ENCODE data around the gene DHRS2.

DHRS2 gene

GRCh38 chr14:23643533-23644194 is 7.5 kb downstream of the DHRS2 start:
- no peaks in the 10 kb centered on the region for H3K36me3 ChIP-seq (ENCODE audit: insufficient read depth, low read length)
- peaks cover 7% of the 10 kb centered on the region; the same call in 1 of the 2 replicates for H3K4me1 ChIP-seq (ENCODE audit: insufficient read depth, low read length)
- WGBS: 86% methylated on average over 3 of the region's 3 CpGs
- no peaks in the 10 kb centered on the region for H3K9me3 ChIP-seq (ENCODE audit: insufficient read depth, low read depth, low read length)
- no peak overlapping the region for H3K4me3 ChIP-seq (ENCODE audit: low read length)
- H3K9ac ChIP-seq (ENCODE audit: low read depth, low read length): no peak overlapping the region
- no peak overlapping the region for H3K27ac ChIP-seq (ENCODE audit: low read depth, low read length)
- H3K27me3 ChIP-seq (ENCODE audit: insufficient read depth, low read length): no peaks in the 10 kb centered on the region

DNA sequence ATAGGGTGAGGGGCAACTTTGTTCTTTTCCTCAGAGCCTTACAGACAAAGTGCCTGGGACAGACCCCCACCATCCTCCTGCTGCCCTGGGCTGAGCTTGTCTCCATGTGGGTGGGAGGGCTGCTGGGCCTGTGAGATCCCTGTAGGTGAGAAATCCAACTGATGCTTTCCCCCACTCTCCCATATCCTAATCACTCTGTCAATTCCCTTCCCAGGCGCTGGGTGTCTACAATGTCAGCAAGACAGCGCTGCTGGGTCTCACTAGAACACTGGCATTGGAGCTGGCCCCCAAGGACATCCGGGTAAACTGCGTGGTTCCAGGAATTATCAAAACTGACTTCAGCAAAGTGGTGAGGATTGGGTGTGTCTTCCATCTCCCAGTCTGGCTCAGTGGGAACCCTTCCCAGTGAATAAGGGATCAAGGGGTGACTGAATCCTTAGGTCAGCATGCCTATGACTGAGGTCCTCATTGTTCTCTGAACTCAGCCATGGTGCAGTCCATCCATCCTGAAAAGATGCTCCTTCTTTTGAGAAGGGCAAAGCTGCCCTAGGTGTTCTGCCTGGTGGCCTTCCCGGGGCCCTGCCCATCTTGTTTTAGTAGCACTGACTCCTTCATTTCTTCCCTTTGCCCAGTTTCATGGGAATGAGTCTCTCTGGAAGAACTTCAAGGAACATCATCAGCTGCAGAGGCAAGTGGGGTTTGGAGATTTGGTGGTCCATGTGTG is 8.2 kb downstream of the DHRS2 start:
- 84% methylated on average over 5 of the region's 5 CpGs for WGBS
- Histone ChIP-seq H3K27ac (ENCODE audit: low read depth, low read length) (no peak overlapping the region), H3K4me3 (ENCODE audit: low read length) (no peak overlapping the region), H3K36me3 (ENCODE audit: insufficient read depth, low read length) (no peaks in the 10 kb centered on the region), H3K9me3 (ENCODE audit: insufficient read depth, low read depth, low read length) (no peaks in the 10 kb centered on the region), H3K4me1 (ENCODE audit: insufficient read depth, low read length) (peaks cover 7% of the 10 kb centered on the region; the same call in 1 of the 2 replicates), H3K9ac (ENCODE audit: low read depth, low read length) (no peak overlapping the region), H3K27me3 (ENCODE audit: insufficient read depth, low read length) (no peaks in the 10 kb centered on the region)

DNA sequence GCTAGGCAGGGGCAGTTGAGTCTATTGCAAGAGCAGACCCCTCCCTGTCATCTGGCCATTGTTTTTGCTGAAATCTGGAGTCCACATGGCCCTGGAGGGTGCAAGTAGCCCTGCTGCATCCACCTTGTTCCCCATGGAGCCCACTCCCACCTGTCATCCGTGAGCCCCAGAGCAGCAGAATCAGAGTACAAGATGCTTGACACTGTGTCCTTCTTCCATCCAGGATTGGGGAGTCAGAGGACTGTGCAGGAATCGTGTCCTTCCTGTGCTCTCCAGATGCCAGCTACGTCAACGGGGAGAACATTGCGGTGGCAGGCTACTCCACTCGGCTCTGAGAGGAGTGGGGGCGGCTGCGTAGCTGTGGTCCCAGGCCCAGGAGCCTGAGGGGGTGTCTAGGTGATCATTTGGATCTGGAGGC is 8.8 kb downstream of the DHRS2 start:
- Histone ChIP-seq H3K27me3 (ENCODE audit: insufficient read depth, low read length) (no peaks in the 10 kb centered on the region), H3K27ac (ENCODE audit: low read depth, low read length) (no peak overlapping the region), H3K4me1 (ENCODE audit: insufficient read depth, low read length) (peaks cover 7% of the 10 kb centered on the region; the same call in 1 of the 2 replicates), H3K36me3 (ENCODE audit: insufficient read depth, low read length) (no peaks in the 10 kb centered on the region), H3K9me3 (ENCODE audit: insufficient read depth, low read depth, low read length) (no peaks in the 10 kb centered on the region), H3K4me3 (ENCODE audit: low read length) (no peak overlapping the region), H3K9ac (ENCODE audit: low read depth, low read length) (no peak overlapping the region)
- WGBS: 87% methylated on average over 8 of the region's 8 CpGs

GRCh38 chr14:23645504-23645811 is 9.3 kb downstream of the DHRS2 start:
- 89% methylated on average over 4 of the region's 4 CpGs for WGBS
- H3K27ac ChIP-seq (ENCODE audit: low read depth, low read length): no peak overlapping the region
- H3K27me3 ChIP-seq (ENCODE audit: insufficient read depth, low read length): no peaks in the 10 kb centered on the region
- no peak overlapping the region for H3K9ac ChIP-seq (ENCODE audit: low read depth, low read length)
- H3K9me3 ChIP-seq (ENCODE audit: insufficient read depth, low read depth, low read length): no peaks in the 10 kb centered on the region
- no peaks in the 10 kb centered on the region for H3K36me3 ChIP-seq (ENCODE audit: insufficient read depth, low read length)
- no peak overlapping the region for H3K4me3 ChIP-seq (ENCODE audit: low read length)
- peaks cover 5% of the 10 kb centered on the region; the same call in 1 of the 2 replicates for H3K4me1 ChIP-seq (ENCODE audit: insufficient read depth, low read length)

DNA sequence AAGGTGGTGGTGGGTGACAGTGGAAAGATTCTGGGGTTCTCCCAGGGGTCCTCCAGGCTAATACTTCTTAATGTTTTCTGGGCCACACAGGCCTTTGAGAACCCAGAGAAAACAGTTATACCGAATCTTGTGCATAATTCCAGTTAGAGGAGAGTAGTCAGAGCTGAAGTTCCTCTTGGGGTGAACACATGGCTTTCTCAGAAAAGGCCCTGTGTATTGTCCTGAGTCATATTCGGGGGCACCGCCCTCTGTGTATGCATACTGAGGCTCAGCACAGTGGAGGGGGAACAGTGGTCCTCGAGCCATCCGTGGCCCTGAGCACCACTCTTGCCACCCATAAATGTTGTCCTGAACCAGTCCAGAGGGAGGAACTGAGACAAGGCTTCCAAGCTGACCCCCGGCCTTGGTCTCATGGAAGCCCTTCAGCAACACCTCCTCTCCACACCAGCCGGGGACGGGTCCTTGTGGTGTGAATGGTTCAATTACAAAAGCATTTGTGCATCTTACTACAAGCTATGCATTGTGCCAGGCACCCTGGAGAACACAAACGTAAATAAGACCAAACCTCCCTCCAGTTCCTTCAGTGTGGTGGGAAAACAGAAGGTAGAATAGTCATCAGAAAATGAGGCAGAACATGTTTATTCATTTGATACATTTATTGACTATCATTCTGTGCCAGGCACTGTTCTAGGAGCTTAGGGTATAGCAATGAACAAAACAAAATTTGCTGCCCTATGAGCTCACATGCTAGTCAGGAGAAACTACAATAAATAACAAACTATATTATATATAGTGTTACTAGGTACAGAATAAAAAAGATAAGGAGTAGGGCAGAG is 9.9 kb downstream of the DHRS2 start:
- Histone ChIP-seq H3K9me3 (ENCODE audit: insufficient read depth, low read depth, low read length) (no peaks in the 10 kb centered on the region), H3K9ac (ENCODE audit: low read depth, low read length) (no peak overlapping the region), H3K36me3 (ENCODE audit: insufficient read depth, low read length) (no peaks in the 10 kb centered on the region)

GRCh38 chr14:23646648-23647549 is 10.7 kb downstream of the DHRS2 start:
- 84% methylated on average over 6 of the region's 6 CpGs for WGBS
- Histone ChIP-seq H3K9me3 (ENCODE audit: insufficient read depth, low read depth, low read length) (no peaks in the 10 kb centered on the region), H3K36me3 (ENCODE audit: insufficient read depth, low read length) (no peaks in the 10 kb centered on the region), H3K4me1 (ENCODE audit: insufficient read depth, low read length) (no peaks in the 10 kb centered on the region), H3K9ac (ENCODE audit: low read depth, low read length) (no peak overlapping the region), H3K4me3 (ENCODE audit: low read length) (no peak overlapping the region), H3K27me3 (ENCODE audit: insufficient read depth, low read length) (no peaks in the 10 kb centered on the region), H3K27ac (ENCODE audit: low read depth, low read length) (no peak overlapping the region)

More for the DNA sequence above, 9.9 kb downstream of the DHRS2 start:
- 87% methylated on average over 7 of the region's 9 CpGs for WGBS
- Histone ChIP-seq H3K27ac (ENCODE audit: low read depth, low read length) (no peak overlapping the region), H3K27me3 (ENCODE audit: insufficient read depth, low read length) (no peaks in the 10 kb centered on the region), H3K4me3 (ENCODE audit: low read length) (no peak overlapping the region), H3K4me1 (ENCODE audit: insufficient read depth, low read length) (no peaks in the 10 kb centered on the region)

GRCh38 chr14:23647619-23648018 is 11.5 kb downstream of the DHRS2 start:
- no peaks in the 10 kb centered on the region for H3K9me3 ChIP-seq (ENCODE audit: insufficient read depth, low read depth, low read length)
- no peak overlapping the region for H3K9ac ChIP-seq (ENCODE audit: low read depth, low read length)
- no peak overlapping the region for H3K27ac ChIP-seq (ENCODE audit: low read depth, low read length)
- H3K36me3 ChIP-seq (ENCODE audit: insufficient read depth, low read length): no peaks in the 10 kb centered on the region
- H3K4me3 ChIP-seq (ENCODE audit: low read length): no peak overlapping the region
- no peaks in the 10 kb centered on the region for H3K4me1 ChIP-seq (ENCODE audit: insufficient read depth, low read length)
- WGBS: 82% methylated on average over 1 of the region's 2 CpGs
- no peaks in the 10 kb centered on the region for H3K27me3 ChIP-seq (ENCODE audit: insufficient read depth, low read length)

- 62% methylated on average over 5 of the region's 5 CpGs for WGBS
- Histone ChIP-seq H3K27me3 (ENCODE audit: insufficient read depth, low read length) (no peaks in the 10 kb centered on the region), H3K36me3 (ENCODE audit: insufficient read depth, low read length) (no peaks in the 10 kb centered on the region), H3K4me1 (ENCODE audit: insufficient read depth, low read length) (no peaks in the 10 kb centered on the region), H3K27ac (ENCODE audit: low read depth, low read length) (no peak overlapping the region), H3K9me3 (ENCODE audit: insufficient read depth, low read depth, low read length) (no peaks in the 10 kb centered on the region), H3K4me3 (ENCODE audit: low read length) (no peak overlapping the region), H3K9ac (ENCODE audit: low read depth, low read length) (no peak overlapping the region)
Measured at GRCh38 chr14:23648764-23649460, 12.7 kb downstream of the DHRS2 start.

- no peak overlapping the region for H3K4me3 ChIP-seq (ENCODE audit: low read length)
- no peak overlapping the region for H3K9ac ChIP-seq (ENCODE audit: low read depth, low read length)
- 80% methylated on average over 3 of the region's 3 CpGs for WGBS
- H3K4me1 ChIP-seq (ENCODE audit: insufficient read depth, low read length): no peaks in the 10 kb centered on the region
- no peak overlapping the region for H3K27ac ChIP-seq (ENCODE audit: low read depth, low read length)
- H3K9me3 ChIP-seq (ENCODE audit: insufficient read depth, low read depth, low read length): no peaks in the 10 kb centered on the region
- no peaks in the 10 kb centered on the region for H3K36me3 ChIP-seq (ENCODE audit: insufficient read depth, low read length)
- no peaks in the 10 kb centered on the region for H3K27me3 ChIP-seq (ENCODE audit: insufficient read depth, low read length)
Measured at GRCh38 chr14:23650506-23650905, 14.3 kb downstream of the DHRS2 start.

GRCh38 chr14:23653051-23653450 is 16.9 kb downstream of the DHRS2 start:
- H3K4me3 ChIP-seq (ENCODE audit: low read length): no peak overlapping the region
- no peaks in the 10 kb centered on the region for H3K4me1 ChIP-seq (ENCODE audit: insufficient read depth, low read length)
- H3K27me3 ChIP-seq (ENCODE audit: insufficient read depth, low read length): no peaks in the 10 kb centered on the region
- no peaks in the 10 kb centered on the region for H3K36me3 ChIP-seq (ENCODE audit: insufficient read depth, low read length)
- 78% methylated on average over 1 of the region's 1 CpG for WGBS
- no peak overlapping the region for H3K27ac ChIP-seq (ENCODE audit: low read depth, low read length)
- H3K9me3 ChIP-seq (ENCODE audit: insufficient read depth, low read depth, low read length): no peaks in the 10 kb centered on the region
- no peak overlapping the region for H3K9ac ChIP-seq (ENCODE audit: low read depth, low read length)
